ENCODE measurements around the gene PLCB3. TPM values are rescaled to one million over a fixed set of nuclear protein-coding genes. Genes with fewer than 3 reads are reported as not detected.

Gene PLCB3
- total RNA-seq, 4 donors from 2014 or later, result 30.5 to 38.4 (median 37.4) TPM

- 35 to 40% methylated on average over 31 of the region's 31 CpGs for WGBS, 2 donors
- intact Hi-C loops (cut with DNase I; ENCODE audit: low total_unique reads), result no loop called here
These were observed 3.4 kb upstream of the PLCB3 start for GRCh38 chr11:64247729-64248531.

GRCh38 chr11:64248578-64248977 is 2.8 kb upstream of the PLCB3 start:
- intact Hi-C loops (cut with DNase I; ENCODE audit: low total_unique reads), result no loop called here
- WGBS, 2 donors, result 56 to 84% methylated on average over 6 to 7 of the region's 7 CpGs
- no peak for DNase-seq (ENCODE audit: low spot score in 2 of 2)
- no peak overlapping the region for H3K4me3 ChIP-seq (ENCODE audit: low read depth, poor library complexity, severe bottlenecking)
- TF ChIP-seq POLR2A (IDR thresholded peaks at IDR 0.05) (no peak), CTCF (IDR thresholded peaks at IDR 0.05) (no peak)

More at GRCh38 chr11:64247729-64248531, 3.4 kb upstream of the PLCB3 start:
- TF ChIP-seq POLR2A (IDR thresholded peaks at IDR 0.05) (no peak), CTCF (IDR thresholded peaks at IDR 0.05) (no peak)
- no peak for DNase-seq (ENCODE audit: low spot score in 2 of 2)
- H3K4me3 ChIP-seq (ENCODE audit: low read depth, poor library complexity, severe bottlenecking), result no peak overlapping the region

- TF ChIP-seq POLR2A (IDR thresholded peaks at IDR 0.05), result no peak
- TF ChIP-seq CTCF (IDR thresholded peaks at IDR 0.05), result no peak
- intact Hi-C loops (cut with DNase I; ENCODE audit: low total_unique reads), result no loop called here
- no peak overlapping the region for H3K4me3 ChIP-seq (ENCODE audit: low read depth, poor library complexity, severe bottlenecking)
- 92 to 97% methylated on average over 4 of the region's 4 CpGs for WGBS, 2 donors
- DNase-seq (ENCODE audit: low spot score in 2 of 2), result no peak
These were observed 2.3 kb upstream of the PLCB3 start for GRCh38 chr11:64249038-64249437.

GRCh38 chr11:64249563-64250414 is 1.5 kb upstream of the PLCB3 start:
- H3K4me3 ChIP-seq (ENCODE audit: low read depth, poor library complexity, severe bottlenecking), result no peak overlapping the region
- intact Hi-C loops (cut with DNase I; ENCODE audit: low total_unique reads), result no loop called here
- TF ChIP-seq POLR2A (IDR thresholded peaks at IDR 0.05), result no peak
- no peak for TF ChIP-seq CTCF (IDR thresholded peaks at IDR 0.05)
- 86 to 91% methylated on average over 8 of the region's 8 CpGs for WGBS, 2 donors
- DNase-seq (ENCODE audit: low spot score in 2 of 2), result no peak

- TF ChIP-seq CTCF (IDR thresholded peaks at IDR 0.05) (no peak), POLR2A (IDR thresholded peaks at IDR 0.05) (no peak)
- intact Hi-C loops (cut with DNase I; ENCODE audit: low total_unique reads), result no loop called here
- no peak for DNase-seq (ENCODE audit: low spot score in 2 of 2)
These were observed 815 bp upstream of the PLCB3 start for GRCh38 chr11:64250415-64251015.

More at GRCh38 chr11:64250415-64251015, 815 bp upstream of the PLCB3 start:
- 19% methylated on average over 11 to 12 of the region's 13 CpGs for WGBS, 2 donors
- H3K4me3 ChIP-seq (ENCODE audit: low read depth, poor library complexity, severe bottlenecking), result no peak overlapping the region
